CD4-positive, alpha-beta T cell treated with Interleukin-17A for 4 hours (primary cell): Measurements from ENCODE around the gene RHOT2.

Experiments used
- DNase-seq: peaks from one replicate; pipeline ENCODE4 v3.0.0-alpha.2; 2020; ENCODE audit warnings: mixed read lengths

The RHOT2 gene

DNA sequence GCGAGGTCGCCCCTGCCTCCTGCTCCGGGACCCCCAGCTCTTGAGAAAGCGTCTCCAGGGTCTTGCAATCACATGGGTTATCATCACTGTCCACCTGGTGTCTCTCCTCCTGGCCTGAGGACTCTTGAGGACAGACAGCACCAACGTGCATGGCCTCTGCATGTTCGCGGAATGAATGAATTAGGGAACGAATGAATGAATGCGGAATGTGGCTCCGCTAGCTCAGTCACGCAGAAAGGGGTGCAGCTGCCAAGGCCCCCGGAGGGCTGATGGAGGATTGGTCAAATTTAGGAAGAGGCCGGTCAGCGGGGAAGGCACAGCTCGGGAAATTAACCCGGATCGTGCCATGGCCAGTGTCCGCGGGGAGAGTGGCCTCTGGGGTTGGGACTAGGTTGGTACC lies 34.4 kb downstream of the RHOT2 start:
- DNase-seq, result no peak

DNA sequence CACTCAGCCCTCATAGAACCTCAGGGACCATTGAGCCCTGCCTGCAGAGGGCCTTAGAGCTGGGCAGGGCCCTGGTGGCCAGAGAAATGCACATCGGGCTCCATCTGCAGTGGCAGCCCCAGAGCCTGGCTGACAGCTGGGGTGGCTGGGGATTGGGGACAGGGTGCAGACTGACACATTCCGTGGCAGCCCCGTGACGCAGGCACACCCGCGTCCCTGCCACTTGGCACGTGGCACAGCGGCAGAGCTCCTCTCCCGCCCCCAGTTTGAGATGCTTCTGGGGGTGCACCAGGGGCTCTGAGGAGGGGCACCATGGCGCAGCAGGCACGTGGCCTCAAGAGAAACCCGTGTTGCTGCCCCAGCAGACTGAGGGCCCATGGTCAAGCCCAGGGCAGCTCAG lies 35.5 kb downstream of the RHOT2 start:
- no peak for DNase-seq

DNA sequence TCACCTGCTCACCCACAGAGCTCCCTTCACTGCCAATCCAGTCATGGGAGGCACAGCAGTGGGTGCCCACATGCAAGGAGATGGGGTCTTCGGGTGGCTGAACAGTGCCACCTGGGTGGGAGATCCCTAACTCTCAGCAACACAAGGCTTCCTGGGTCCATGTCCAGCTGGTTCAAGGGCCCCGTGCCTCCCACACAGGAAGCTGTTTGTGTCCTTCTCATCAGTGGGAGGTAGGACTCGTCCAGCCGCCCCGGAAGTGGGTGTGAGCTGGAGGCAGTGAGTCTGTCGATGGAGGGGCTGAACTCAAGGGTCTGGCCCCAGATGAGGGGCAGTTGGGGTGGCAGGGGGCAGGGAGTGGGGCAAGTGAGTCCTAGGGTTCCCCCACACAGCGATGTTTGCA lies 36.1 kb downstream of the RHOT2 start:
- no peak for DNase-seq

DNA sequence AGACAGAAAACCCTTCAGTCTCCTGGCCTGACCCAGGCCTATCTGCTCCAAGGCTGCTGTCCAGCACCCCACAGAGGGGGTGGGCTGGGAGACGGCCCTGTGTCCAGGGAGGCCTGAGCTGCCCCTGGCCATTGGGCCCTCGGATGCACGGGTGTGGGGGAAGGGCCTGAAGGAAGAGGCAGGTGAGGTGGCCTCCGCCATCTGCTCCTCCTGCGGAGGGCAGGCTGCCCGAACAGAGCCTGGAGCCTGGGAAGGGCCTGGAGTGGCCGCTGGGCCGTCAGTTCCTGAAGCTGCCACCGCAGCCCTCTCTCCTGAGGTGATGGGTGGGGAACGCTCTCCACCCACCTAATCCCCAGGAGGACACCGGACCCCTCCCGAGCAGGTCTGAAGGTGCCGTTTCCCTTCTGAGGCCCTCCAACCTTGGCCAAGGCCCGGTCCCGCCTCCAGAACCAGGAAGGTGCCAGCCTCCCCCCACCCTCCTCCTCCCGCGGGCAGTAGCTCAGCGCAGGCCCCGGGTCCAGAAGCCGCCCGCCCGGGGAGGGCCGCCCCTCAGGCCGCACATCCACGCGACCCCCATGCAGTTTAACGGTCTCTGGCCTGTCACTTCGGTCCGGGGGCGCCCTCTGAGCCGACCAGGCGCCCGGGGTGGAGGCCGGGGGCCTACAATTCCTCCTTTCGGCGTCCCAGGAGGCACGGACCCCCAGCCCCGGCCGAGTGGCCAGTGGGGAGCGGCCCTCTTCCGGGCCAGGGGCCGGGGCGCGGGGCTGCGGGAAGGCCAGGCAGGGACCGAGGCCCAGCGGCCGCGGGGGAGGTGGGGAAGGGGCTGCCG lies 36.8 kb downstream of the RHOT2 start:
- DNase-seq, result no peak

DNA sequence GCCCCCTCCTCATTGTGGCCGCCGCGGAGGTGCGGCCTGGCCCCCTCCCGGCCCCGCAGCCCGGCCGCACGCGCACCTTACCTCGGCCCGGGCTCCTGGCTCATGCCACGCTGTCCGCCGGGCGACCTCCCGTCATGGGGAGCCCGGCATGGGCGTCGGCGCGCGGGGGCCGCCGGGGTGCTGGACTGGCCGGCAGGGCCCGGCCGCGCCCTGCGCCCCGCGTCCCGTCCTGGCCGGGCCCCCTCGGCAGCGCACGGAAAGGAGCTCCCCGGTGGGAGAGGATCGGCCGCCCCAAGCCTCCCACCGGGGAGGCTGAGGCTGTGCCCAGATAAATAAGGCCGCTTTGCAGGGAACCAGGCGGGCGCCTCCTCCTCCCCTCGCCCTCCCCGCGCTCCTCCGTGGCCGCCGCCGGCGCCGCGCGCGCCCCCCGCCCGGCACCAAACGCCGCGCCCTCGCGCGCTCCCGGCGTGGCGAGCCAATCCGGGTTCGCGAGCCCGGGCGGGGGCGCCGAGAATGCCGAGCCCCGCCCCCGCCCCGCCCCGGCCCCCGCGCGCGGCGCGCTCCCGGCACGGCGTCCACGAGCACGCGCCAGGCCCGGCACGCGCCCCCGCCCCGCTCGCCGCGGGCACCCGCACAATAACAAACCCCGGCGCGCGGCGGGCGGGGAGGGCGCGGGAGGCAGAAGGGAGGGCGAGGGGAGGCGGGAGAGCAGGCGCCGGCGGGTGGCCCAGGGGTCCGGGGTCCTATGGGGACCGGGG lies 37.7 kb downstream of the RHOT2 start, which contains the start of gene FBXL16:
Gene FBXL16 (minus strand): TSS at position 371 of the 758 bp plus-strand sequence. CDS start 8,396 bp downstream, outside the sequence.
- DNase-seq, result no peak

DNA sequence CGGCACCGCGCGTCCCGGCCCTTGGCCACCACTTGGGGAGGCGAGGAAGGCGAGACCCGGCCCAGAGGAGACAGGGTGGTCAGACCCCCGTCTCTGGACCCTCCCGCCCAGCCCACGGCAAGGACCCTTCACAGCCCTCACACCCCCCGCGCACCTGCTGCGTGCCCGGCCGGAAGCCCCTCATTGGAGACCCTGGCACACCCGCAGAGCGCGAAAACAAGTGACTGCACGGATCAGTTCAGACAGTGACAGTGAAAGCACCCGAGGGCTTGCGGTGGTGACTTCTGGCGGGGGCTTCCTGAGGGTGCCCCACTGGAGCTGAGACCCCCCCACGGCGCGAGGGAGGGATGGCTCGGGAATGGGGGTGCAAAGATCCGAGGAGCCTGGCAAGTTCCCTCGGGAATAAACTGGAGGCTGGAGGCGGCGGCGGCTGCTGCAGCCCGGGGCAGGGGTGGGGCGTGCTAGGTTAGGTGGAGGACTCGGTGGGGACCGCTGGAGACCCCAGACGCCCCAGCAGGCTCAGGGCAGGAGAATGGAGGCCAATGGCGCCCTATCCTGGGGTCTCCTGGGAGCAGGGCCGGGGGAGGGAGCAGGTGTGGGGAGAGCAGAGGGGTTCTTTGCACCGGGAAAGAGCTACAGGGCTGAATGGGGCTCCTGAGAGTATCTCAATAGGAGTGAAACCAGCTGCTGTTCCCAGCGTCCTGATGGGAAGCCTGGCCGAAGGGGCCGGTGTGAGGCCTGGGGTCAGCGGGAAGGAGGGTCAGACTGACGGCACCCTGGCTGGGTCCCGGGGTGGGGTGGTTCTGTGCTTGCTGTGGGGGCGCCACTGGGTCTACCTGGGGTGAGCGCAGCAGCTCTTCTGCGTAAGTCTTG lies 38.5 kb downstream of the RHOT2 start:
- no peak for DNase-seq

DNA sequence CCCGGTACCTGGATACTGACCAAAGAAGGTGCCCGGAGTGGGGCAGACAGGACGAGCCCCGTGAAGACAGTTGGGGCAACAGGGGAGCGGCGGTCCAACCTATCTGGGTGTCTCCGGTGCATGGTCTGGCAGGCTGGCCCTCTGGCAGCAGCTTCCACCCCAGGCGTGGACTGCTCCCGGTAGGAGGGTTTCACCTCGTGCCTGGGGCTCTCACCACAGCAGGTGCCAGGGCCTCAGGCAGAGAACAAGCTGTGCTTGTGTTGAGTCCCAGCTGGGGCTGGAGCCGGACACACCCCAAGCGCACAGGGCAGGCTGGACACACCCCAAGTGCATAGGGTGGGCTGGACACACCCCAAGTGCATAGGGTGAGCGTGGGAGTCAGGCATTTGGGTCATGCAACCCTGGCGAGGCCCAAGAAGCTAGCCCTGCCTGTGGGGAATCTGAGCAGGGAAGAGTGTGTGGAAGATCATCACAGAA lies 39.2 kb downstream of the RHOT2 start:
- DNase-seq, result no peak

DNA sequence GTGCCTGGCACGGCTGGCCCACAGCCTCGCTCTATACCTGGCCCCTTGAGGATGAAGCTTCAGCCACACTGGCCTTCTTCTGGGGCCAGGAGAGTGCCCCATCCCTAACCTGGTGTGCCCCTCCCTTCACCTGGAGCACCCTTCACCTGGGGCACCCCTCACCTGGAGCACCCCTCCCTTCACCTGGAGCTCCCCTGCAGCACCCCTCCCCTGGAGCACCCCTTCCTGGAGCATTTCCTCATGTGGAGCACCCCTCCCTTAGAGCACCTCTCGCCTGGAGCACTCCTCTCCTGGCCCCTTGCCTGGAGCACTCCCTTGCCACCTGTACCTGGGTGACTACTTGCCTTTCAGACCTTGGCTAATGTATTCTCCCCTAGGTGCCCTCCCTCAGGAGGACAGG lies 40.1 kb downstream of the RHOT2 start:
- no peak for DNase-seq

DNA sequence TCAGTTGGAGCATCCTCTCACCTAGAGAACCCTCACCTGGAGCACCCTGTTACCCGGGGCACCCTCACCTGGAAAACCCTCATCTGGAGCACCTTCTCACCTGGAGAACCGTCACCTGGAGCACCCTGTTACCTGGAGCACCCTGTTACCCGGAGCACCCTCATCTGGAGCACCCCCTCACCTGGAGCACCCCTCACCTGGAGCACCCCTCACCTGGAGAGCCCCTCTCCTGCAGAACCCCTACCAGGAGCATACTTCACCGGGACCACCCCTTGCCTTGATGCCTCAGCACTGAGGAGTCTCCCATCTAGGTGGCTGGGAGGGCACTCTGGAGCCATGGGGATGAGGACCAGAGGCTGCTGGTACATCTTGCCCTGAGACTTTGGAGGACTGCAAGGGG lies 41.0 kb downstream of the RHOT2 start:
- DNase-seq, result no peak

DNA sequence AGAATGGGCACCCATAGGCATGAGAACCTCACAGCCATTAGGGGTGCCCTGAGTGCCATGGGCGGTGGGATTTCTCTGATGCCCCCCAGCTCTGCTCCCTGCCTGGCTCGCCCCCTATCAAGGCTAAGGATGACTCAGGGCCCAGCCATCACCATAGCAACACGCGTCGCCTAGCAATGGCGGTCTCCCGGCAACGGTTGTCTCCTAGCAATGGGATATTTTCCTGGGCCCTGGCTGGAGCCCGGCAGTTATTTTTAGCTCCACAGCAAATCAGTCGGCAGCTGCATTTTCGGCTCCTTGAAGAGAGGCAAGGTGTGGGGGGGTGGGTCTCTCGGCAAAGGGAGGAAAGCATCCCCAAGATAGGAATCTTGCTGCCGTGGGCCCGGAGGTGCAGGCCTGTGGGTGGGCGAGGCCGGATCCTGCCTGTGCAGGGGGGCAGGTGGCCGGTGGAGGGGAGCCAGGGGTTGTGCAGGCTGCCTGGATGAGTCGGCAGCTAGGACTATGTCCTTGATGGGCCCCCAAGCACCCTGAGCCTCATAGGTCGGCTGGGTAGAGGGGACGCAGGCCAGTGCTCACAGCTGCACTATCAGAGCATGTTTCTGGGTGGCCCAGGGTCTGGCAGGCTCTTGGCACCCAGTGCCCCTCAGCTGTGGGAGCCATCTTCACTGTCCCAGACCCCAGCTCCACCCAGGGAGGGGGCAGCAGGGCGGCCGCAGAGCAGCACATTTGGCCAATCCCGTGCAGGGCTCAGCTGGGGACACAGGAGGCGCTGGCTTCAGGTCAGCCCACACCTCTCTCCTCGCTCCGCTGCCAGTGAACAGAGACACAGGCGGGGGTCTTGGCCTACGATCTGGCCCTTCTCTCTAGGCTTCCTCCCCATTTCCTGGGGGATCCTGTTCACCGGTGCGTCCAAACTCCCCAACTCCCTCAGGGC lies 41.9 kb downstream of the RHOT2 start:
- no peak for DNase-seq

DNA sequence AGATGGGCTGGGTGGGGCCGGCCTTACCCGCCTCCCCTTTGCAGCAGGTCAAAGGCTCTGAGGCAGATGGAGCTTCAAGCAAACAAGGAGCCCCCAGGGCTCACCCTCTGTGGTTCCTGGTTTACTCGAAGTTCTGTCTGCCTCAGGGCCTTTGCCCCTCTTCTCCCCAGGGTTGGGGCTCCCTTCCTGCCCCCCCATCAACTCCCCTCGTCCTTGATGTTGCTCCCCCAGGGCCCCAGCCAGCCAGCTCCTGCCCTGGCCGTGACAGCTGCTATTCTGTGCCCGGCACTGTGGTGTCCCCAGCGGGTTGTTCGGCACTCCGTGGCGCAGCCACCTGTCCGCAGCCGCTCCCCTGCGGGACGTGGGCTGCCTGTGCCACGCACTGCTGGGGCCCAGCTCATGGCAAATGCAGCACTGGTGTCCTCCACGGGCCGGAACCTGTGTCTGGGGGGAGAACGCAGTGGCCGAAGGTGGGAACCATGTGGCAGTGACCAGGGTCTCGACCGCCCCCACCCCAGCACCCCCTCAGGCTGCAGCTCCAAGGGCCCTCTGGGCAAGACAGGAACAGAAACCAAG lies 42.7 kb downstream of the RHOT2 start:
- DNase-seq, result no peak

DNA sequence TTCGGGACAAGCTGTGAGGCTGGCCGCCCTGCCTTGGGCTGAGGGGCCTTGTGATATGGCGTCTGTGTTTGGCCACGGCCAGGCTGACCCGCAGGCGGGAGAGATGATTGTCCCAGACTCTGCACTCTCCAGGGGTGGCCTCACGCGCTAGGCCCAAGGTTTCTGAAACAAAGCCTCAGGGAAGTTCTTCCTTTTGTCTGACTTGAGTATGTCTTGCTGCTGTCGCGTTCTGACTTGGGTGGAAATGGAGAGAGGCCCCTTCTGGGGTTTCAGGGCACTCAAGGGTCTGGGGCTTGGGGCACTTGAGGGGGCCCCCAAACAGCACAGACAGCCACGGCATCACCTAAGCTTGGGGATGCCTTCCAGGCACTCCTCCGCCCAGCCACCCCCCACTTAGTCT lies 43.2 kb downstream of the RHOT2 start:
- DNase-seq, result no peak

DNA sequence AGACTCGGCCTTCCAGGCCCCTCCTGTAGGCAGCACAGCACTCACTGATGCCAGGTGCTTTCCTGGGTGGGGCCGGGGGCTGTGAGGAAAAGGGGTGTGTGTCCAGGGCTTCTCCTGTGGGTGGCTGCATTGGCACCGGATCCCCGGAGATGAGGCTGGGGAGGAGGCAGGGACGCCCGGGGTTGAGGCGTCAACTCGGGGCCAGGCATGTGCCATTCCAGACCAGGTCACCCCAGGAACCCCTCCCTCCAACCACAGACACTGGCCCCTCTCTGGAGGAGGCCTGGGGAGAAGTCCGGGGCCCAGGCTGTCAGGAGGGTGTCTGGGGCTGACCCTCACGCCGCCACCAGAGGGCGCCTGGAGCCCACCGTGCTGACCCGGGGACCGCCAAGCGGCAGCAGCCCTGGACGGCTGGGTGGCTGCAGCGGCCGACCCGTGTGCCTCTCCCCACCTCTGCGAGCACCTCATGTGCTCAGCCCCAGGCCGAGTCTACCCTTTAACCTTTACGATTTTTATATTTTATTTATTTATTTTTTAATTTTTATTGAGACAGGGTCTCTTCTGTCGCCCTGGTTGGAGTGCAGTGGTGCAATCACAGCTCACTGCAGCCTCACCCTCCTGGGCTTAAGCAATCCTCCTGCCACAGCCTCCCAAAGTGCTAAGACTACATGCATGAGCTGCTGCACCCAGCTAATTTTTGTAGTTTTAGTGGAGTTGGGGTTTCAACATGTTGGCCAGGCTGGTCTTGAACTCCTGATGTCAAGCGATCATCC lies 43.8 kb downstream of the RHOT2 start:
- DNase-seq, result peak; percentile 89

DNA sequence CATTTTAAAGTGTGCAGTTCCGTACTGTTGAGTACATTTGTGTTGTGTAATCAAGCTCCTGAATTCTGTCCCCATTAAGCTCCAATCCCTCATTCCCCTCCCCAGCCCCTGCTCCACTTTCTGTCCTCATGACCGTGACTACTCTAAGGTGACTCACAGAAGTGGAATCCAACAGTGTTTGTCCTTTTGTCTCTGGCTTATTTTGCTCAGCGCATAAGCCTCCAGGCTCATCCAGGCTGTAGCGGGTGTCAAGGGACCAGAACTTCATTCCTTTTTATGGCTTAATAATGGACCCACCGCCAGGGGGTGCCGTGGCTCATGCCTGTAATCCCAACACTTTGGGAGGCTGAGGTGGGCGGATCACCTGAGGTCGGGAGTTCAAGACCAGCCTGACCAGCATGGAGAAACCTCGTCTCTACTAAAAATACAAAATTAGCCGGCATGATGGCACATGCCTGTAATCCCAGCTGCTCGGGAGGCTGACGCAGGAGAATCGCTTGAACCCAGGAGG lies 44.9 kb downstream of the RHOT2 start:
- DNase-seq, result peak; percentile 68

DNA sequence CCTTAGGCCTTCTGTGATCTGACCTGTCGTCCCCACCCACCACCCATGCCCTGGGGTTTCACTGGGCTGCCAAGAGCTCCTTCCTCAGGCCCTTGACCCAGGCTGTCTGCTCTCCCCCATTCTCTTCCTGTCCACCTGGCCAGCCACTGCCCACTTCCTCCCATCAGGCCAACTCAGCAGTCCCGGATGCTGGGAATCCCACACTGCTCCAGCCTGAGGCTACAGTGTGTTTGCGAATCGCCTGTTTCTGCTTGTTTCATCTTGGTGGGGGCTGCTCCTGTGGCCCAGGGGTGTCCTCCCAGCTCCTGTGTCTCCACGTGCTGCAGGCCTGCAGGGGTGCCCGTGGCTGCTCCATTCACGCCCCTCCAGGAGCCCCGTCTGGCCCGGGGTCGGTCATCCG lies 46.1 kb downstream of the RHOT2 start:
- DNase-seq, result no peak

DNA sequence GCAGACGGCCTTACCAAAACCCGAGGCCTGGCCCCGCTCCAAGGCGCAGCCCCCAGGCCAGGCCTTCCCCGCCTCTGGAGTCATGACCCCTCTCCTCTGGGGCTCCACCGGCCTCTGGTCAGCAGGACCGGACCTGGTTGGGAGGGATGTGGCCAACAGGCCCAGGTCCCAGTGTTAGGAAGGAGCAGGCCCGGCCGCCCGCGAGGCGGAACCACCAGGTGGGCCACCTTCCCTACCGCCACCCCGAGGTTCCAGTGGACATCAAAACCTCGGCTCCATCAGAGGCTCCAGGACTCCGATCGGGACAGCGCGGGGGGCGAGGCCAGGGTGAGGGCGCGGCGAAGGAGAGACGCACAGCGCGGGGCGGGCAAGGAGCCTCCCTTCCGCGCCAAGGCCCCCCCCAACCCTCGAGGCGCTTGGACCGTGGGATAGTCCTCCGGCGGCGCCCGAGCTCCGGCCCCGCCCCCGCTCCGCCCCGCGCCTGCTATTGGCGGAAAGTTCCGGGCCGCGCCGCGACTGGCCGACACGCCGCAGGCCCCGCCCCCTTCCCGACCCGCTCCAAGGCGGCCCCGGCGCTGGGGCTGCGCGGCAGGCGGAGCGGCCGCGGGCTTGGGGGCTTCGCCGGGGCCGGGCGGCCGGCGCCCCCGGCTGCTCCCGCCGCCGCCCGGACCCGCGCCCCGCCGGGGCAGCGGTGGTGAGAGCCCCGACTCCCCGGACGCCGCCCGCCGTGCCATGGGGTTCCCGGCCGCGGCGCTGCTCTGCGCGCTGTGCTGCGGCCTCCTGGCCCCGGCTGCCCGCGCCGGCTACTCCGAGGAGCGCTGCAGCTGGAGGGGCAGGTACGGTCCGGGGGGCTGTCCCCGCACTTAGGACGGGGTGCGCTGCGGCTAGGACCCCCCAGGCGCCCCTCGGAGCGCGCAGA lies 46.9 kb downstream of the RHOT2 start, which contains the start of gene METRN:
Gene METRN (plus strand): TSS at position 561 of the 919 bp plus-strand sequence. CDS start 172 bp downstream, at position 733.
- peak; percentile 96 for DNase-seq

DNA sequence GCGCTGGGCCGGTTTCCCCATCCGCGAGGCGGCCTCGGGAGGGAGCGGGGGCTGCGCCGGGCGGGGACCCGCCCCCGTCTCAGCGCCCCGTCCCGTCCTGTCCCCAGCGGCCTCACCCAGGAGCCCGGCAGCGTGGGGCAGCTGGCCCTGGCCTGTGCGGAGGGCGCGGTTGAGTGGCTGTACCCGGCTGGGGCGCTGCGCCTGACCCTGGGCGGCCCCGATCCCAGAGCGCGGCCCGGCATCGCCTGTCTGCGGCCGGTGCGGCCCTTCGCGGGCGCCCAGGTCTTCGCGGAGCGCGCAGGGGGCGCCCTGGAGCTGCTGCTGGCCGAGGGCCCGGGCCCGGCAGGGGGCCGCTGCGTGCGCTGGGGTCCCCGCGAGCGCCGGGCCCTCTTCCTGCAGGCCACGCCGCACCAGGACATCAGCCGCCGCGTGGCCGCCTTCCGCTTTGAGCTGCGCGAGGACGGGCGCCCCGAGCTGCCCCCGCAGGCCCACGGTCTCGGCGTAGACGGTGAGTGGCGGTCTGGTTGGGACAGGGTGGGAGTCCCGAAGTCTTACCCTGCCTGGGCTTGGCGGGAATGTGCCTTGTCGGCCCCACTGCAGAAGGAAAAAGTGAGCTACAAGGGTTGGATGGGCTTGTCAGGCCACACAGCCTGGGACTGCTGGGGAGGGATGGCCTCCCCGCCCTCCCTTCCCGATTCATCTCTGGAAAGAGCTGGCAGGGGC lies 47.7 kb downstream of the RHOT2 start:
- DNase-seq, result peak; percentile 35

DNA sequence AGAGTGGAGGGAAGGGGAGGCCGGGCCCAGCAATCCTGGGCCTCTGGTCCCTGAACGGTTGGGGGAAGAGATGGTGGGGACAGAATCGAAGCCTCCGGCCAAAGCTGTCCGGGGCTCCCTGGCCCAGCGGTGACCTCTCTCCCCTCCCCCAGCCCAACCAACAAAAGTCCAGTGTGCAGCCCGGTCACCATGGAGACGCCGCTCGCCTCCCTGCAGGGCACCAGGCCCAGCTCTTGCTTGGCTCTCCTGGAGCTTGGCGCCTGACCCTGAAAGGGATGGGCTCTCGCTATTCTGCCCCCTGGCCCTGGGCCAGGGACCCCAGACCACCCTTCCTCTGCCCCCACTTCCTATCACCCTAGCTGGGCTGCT lies 48.3 kb downstream of the RHOT2 start:
- DNase-seq, result no peak
